ENCODE measurements around the gene PPIL4.
A peak's percentile ranks its signal among the peaks of the same experiment; 100 is the strongest.
"Not testable (repeated sequence)": the region's sequence is repeated elsewhere in the genome, so short reads cannot be mapped to it uniquely, and the experiment has no call there.

Gene PPIL4

GRCh38 chr6:149468179-149468578 lies 77.7 kb downstream of the PPIL4 start:
- peak overlapping the region; percentile 99 for H3K4me2 ChIP-seq (ENCODE audit: low read length)
- TF ChIP-seq EZH2phosphoT487 (IDR thresholded peaks at IDR 0.05; ENCODE audit: borderline replicate concordance, low read length): no peak
- TF ChIP-seq, protein P1, sequence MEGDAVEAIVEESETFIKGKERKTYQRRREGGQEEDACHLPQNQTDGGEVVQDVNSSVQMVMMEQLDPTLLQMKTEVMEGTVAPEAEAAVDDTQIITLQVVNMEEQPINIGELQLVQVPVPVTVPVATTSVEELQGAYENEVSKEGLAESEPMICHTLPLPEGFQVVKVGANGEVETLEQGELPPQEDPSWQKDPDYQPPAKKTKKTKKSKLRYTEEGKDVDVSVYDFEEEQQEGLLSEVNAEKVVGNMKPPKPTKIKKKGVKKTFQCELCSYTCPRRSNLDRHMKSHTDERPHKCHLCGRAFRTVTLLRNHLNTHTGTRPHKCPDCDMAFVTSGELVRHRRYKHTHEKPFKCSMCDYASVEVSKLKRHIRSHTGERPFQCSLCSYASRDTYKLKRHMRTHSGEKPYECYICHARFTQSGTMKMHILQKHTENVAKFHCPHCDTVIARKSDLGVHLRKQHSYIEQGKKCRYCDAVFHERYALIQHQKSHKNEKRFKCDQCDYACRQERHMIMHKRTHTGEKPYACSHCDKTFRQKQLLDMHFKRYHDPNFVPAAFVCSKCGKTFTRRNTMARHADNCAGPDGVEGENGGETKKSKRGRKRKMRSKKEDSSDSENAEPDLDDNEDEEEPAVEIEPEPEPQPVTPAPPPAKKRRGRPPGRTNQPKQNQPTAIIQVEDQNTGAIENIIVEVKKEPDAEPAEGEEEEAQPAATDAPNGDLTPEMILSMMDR (IDR thresholded peaks at IDR 0.05; ENCODE audit: low read depth, low read length, poor library complexity, severe bottlenecking): no peak
- H4K20me1 ChIP-seq (ENCODE audit: control insufficient read depth, insufficient read depth, low read depth, low read length): no peaks in the 10 kb centered on the region
- H3K27ac ChIP-seq (ENCODE audit: low read depth, low read length): peak overlapping the region; percentile 96
- H3K9me2 ChIP-seq (replicated peaks; ENCODE audit: control insufficient read depth, low read length): no peaks in the 10 kb centered on the region
- H3K27me3 ChIP-seq (ENCODE audit: control insufficient read depth, low read length): no peaks in the 10 kb centered on the region
- peaks cover 90% of the 10 kb centered on the region for H3K79me2 ChIP-seq (ENCODE audit: control insufficient read depth, low read length)
- peaks cover 31% of the 10 kb centered on the region for H3F3A ChIP-seq (ENCODE audit: control insufficient read depth, insufficient read depth)
- peaks cover 82% of the 10 kb centered on the region for H3K36me3 ChIP-seq (ENCODE audit: control insufficient read depth, low read length)
- no peaks in the 10 kb centered on the region for H3K9me3 ChIP-seq (ENCODE audit: control insufficient read depth, insufficient read depth, low read length)
- peaks cover 92% of the 10 kb centered on the region for H3K4me1 ChIP-seq (ENCODE audit: control insufficient read depth, low read length)
- H3K4me3 ChIP-seq (ENCODE audit: low read length): peak overlapping the region; percentile 67

DNA sequence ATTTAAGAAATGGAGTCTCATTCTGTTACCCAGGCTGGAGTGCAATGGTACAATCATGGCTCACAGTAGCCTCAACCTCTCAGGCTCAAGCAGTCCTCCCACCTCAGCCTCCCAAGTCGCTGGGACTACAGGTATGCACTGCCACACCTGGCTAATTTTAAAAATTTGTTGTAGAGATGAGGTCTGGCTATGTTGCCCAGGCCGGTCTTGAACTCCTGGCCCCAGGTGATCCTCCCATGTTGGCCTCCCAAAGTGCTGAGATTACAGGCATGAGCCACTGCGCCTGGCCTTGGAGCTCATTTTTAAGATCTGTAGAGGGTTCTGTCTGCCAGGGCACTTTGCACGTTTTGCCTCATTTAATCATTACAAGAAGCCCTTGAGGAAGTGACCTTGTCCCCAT lies 78.6 kb downstream of the PPIL4 start:
- no peaks in the 10 kb centered on the region for H4K20me1 ChIP-seq (ENCODE audit: control insufficient read depth, insufficient read depth, low read depth, low read length)
- peaks cover 31% of the 10 kb centered on the region for H3F3A ChIP-seq (ENCODE audit: control insufficient read depth, insufficient read depth)
- H3K27ac ChIP-seq (ENCODE audit: low read depth, low read length): peak overlapping the region; percentile 96
- peak overlapping the region; percentile 67 for H3K4me3 ChIP-seq (ENCODE audit: low read length)
- no peaks in the 10 kb centered on the region for H3K9me2 ChIP-seq (replicated peaks; ENCODE audit: control insufficient read depth, low read length)
- no peaks in the 10 kb centered on the region for H3K9me3 ChIP-seq (ENCODE audit: control insufficient read depth, insufficient read depth, low read length)
- H3K4me1 ChIP-seq (ENCODE audit: control insufficient read depth, low read length): peaks cover 83% of the 10 kb centered on the region
- peaks cover 85% of the 10 kb centered on the region for H3K79me2 ChIP-seq (ENCODE audit: control insufficient read depth, low read length)
- H3K27me3 ChIP-seq (ENCODE audit: control insufficient read depth, low read length): no peaks in the 10 kb centered on the region
- H3K36me3 ChIP-seq (ENCODE audit: control insufficient read depth, low read length): peaks cover 82% of the 10 kb centered on the region
- TF ChIP-seq, protein P1 (IDR thresholded peaks at IDR 0.05; ENCODE audit: low read depth, low read length, poor library complexity, severe bottlenecking): no peak
- H3K4me2 ChIP-seq (ENCODE audit: low read length): peak overlapping the region; percentile 99

DNA sequence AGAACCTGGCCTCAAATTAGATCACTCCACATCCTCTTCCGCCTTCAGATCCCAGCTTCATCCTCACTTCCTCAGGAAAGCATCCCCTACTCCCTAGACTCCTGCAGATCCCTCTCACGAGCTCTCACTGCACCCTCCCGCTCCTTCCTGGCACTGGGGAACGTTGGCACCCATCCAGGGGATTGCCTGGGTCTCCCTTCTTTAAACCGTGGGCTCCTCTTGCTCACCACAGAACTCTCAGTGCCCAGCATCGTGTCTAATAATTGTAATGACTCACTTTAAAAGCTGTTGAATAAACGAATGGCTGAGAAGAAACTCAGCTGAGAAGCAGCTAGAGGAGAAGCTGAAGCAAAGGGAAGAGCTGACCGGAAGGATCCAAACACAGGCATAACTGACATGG lies 81.4 kb downstream of the PPIL4 start:
- no peak overlapping the region for H3K27ac ChIP-seq (ENCODE audit: low read depth, low read length)
- no peaks in the 10 kb centered on the region for H3K9me2 ChIP-seq (replicated peaks; ENCODE audit: control insufficient read depth, low read length)
- H3F3A ChIP-seq (ENCODE audit: control insufficient read depth, insufficient read depth): peaks cover 22% of the 10 kb centered on the region
- H3K9me3 ChIP-seq (ENCODE audit: control insufficient read depth, insufficient read depth, low read length): no peaks in the 10 kb centered on the region
- H3K79me2 ChIP-seq (ENCODE audit: control insufficient read depth, low read length): peaks cover 56% of the 10 kb centered on the region
- no peaks in the 10 kb centered on the region for H4K20me1 ChIP-seq (ENCODE audit: control insufficient read depth, insufficient read depth, low read depth, low read length)
- H3K36me3 ChIP-seq (ENCODE audit: control insufficient read depth, low read length): peaks cover 76% of the 10 kb centered on the region
- H3K4me3 ChIP-seq (ENCODE audit: low read length): no peak overlapping the region
- no peaks in the 10 kb centered on the region for H3K27me3 ChIP-seq (ENCODE audit: control insufficient read depth, low read length)
- H3K4me1 ChIP-seq (ENCODE audit: control insufficient read depth, low read length): peaks cover 54% of the 10 kb centered on the region
- TF ChIP-seq, protein P1 (IDR thresholded peaks at IDR 0.05; ENCODE audit: low read depth, low read length, poor library complexity, severe bottlenecking): no peak
- TF ChIP-seq EZH2phosphoT487 (IDR thresholded peaks at IDR 0.05; ENCODE audit: borderline replicate concordance, low read length): no peak
- no peak overlapping the region for H3K4me2 ChIP-seq (ENCODE audit: low read length)

DNA sequence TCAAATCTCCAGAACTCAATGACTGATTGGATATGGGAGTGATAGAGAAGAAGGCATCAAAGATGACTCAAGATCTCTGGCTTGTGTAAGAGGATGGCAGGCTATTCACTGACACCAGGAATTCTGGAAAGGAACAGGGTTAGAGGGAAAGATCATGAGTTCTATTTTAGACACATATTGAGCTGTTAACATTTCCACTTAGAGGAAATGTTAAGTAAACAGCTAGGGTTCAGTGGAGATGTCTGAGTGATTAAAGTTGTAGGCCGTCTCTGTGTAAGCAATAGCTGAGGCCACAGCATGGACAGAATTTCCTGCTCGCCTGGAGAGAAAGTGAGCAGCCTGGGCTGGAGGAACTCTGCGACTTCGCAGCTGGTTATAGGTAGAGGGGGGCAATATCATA lies 82.1 kb downstream of the PPIL4 start:
- TF ChIP-seq, protein P1 (IDR thresholded peaks at IDR 0.05; ENCODE audit: low read depth, low read length, poor library complexity, severe bottlenecking): no peak
- TF ChIP-seq EZH2phosphoT487 (IDR thresholded peaks at IDR 0.05; ENCODE audit: borderline replicate concordance, low read length): no peak
- Histone ChIP-seq H3K9me2 (replicated peaks; ENCODE audit: control insufficient read depth, low read length) (no peaks in the 10 kb centered on the region), H3K27me3 (ENCODE audit: control insufficient read depth, low read length) (no peaks in the 10 kb centered on the region), H3K4me3 (ENCODE audit: low read length) (no peak overlapping the region), H3K4me1 (ENCODE audit: control insufficient read depth, low read length) (peaks cover 48% of the 10 kb centered on the region), H3K27ac (ENCODE audit: low read depth, low read length) (no peak overlapping the region), H3K79me2 (ENCODE audit: control insufficient read depth, low read length) (peaks cover 56% of the 10 kb centered on the region), H3K9me3 (ENCODE audit: control insufficient read depth, insufficient read depth, low read length) (no peaks in the 10 kb centered on the region), H3K36me3 (ENCODE audit: control insufficient read depth, low read length) (peaks cover 81% of the 10 kb centered on the region), H4K20me1 (ENCODE audit: control insufficient read depth, insufficient read depth, low read depth, low read length) (no peaks in the 10 kb centered on the region), H3K4me2 (ENCODE audit: low read length) (no peak overlapping the region), H3F3A (ENCODE audit: control insufficient read depth, insufficient read depth) (peaks cover 21% of the 10 kb centered on the region)

- H3K36me3 ChIP-seq (ENCODE audit: control insufficient read depth, low read length): peaks cover 78% of the 10 kb centered on the region
- peaks cover 16% of the 10 kb centered on the region for H3F3A ChIP-seq (ENCODE audit: control insufficient read depth, insufficient read depth)
- not testable (repeated sequence) for H3K9me2 ChIP-seq (replicated peaks; ENCODE audit: control insufficient read depth, low read length); H3K27ac ChIP-seq (ENCODE audit: low read depth, low read length); H4K20me1 ChIP-seq (ENCODE audit: control insufficient read depth, insufficient read depth, low read depth, low read length); H3K4me2 ChIP-seq (ENCODE audit: low read length); H3K9me3 ChIP-seq (ENCODE audit: control insufficient read depth, insufficient read depth, low read length); H3K27me3 ChIP-seq (ENCODE audit: control insufficient read depth, low read length); H3K4me3 ChIP-seq (ENCODE audit: low read length)
- peaks cover 50% of the 10 kb centered on the region for H3K79me2 ChIP-seq (ENCODE audit: control insufficient read depth, low read length)
- H3K4me1 ChIP-seq (ENCODE audit: control insufficient read depth, low read length): peaks cover 37% of the 10 kb centered on the region
These were observed 83.1 kb downstream of the PPIL4 start for GRCh38 chr6:149462712-149463111.
